BLaER1 treated with 17β-estradiol and CSF1 and Interleukin-3, amounts not matched to agents 10 nM and 100 nM (cell line): Measurements from ENCODE around the gene SLC19A2.
"Not testable (repeated sequence)": the region's sequence is repeated elsewhere in the genome, so short reads cannot be mapped to it uniquely, and the experiment has no call there.

Experiments
- H3K27ac ChIP-seq, 11 experiments: shearing (Covaris generic); formaldehyde crosslinking; 2 replicates each; pipeline ENCODE4 v1.8.1; 2022
- H3K27me3 ChIP-seq, 11 experiments: shearing (Covaris generic); formaldehyde crosslinking; 2 replicates each; pipeline ENCODE4 v1.8.1; 2022
- H3K36me3 ChIP-seq, 11 experiments: shearing (Covaris generic); formaldehyde crosslinking; 2 replicates each; pipeline ENCODE4 v1.8.1; 2022
- H3K4me1 ChIP-seq, 10 experiments: shearing (Covaris generic); formaldehyde crosslinking; 2 replicates each; pipeline ENCODE4 v1.8.1; 2022
- H3K4me2 ChIP-seq, 11 experiments: shearing (Covaris generic); formaldehyde crosslinking; 2 replicates each; pipeline ENCODE4 v1.8.1; 2022
- H3K4me3 ChIP-seq, 10 experiments: shearing (Covaris generic); formaldehyde crosslinking; 2 replicates each; pipeline ENCODE4 v1.8.1; 2022
- H3K9ac ChIP-seq, 11 experiments: shearing (Covaris generic); formaldehyde crosslinking; 2 replicates each; pipeline ENCODE4 v1.8.1; 2022
- H3K9me3 ChIP-seq, 11 experiments: shearing (Covaris generic); formaldehyde crosslinking; replicated peaks in 1 of 11; 2 replicates each; pipeline ENCODE4 v1.8.1; 2022
- H4K20me1 ChIP-seq, 11 experiments: shearing (Covaris generic); formaldehyde crosslinking; 2 replicates each; pipeline ENCODE4 v1.8.1; 2022
- Cebpa-rat ChIP-seq, 11 experiments: shearing (Covaris generic); IDR thresholded peaks; 2 replicates each; pipeline ENCODE4 v1.8.1; 2022

The SLC19A2 gene

GRCh38 chr1:169511316-169512005, 25.7 kb upstream of the SLC19A2 start:
- no peak for TF ChIP-seq Cebpa-rat (IDR thresholded peaks at IDR 0.05)
- Histone ChIP-seq H4K20me1 (no peaks in the 10 kb centered on the region), H3K27me3 (no peaks in the 10 kb centered on the region), H3K36me3 (no peaks in the 10 kb centered on the region), H3K4me1 (peaks cover 13 to 63% (median 51%) of the 10 kb centered on the region in 10 experiments; a peak in 18 of 20 replicates), H3K4me2 (peak overlapping the region in 6 of 11 experiments; percentile 34 to 87 (median 76); a peak in 10 of 22 replicates), H3K9ac (no peak overlapping the region), H3K9me3 (no peaks in the 10 kb centered on the region), H3K4me3 (no peak overlapping the region), H3K27ac (peak overlapping the region in 5 of 11 experiments; percentile 80 to 88 (median 87); a peak in 5 of 22 replicates)

DNA sequence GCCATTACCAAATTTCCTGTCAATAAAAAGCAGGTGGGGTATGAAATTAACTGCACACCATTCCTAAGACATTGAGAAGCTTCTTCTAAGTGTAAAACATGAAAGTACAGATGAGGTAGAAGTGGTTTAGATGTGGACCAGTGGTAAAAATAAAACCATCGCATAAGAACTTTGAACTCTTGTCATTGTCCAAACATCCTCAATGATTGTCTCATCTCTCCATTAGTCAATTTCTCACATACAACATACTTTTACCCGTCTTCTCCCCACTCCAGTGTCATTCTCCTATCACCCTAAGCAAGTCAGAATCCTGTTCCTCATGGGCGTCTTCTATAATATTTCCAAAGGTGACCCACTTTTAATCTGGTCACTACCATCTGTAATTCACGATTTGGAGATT, 24.3 kb upstream of the SLC19A2 start:
- no peaks in the 10 kb centered on the region for H3K36me3 ChIP-seq
- peaks cover 13 to 59% (median 51%) of the 10 kb centered on the region in 10 experiments; a peak in 18 of 20 replicates for H3K4me1 ChIP-seq
- H3K9me3 ChIP-seq, result no peaks in the 10 kb centered on the region
- no peak for TF ChIP-seq Cebpa-rat (IDR thresholded peaks at IDR 0.05)
- no peaks in the 10 kb centered on the region for H3K27me3 ChIP-seq
- H4K20me1 ChIP-seq, result no peaks in the 10 kb centered on the region
- 0 out of 22 replicates have a peak overlapping the region, but pooled peaks of 1 of the 11 experiments have one; percentile 10 for H3K27ac ChIP-seq
- peak overlapping the region in 3 of 11 experiments; percentile 1 to 16 (median 3); a peak in 3 of 22 replicates for H3K4me2 ChIP-seq
- H3K9ac ChIP-seq, result no peak overlapping the region
- no peak overlapping the region for H3K4me3 ChIP-seq

DNA sequence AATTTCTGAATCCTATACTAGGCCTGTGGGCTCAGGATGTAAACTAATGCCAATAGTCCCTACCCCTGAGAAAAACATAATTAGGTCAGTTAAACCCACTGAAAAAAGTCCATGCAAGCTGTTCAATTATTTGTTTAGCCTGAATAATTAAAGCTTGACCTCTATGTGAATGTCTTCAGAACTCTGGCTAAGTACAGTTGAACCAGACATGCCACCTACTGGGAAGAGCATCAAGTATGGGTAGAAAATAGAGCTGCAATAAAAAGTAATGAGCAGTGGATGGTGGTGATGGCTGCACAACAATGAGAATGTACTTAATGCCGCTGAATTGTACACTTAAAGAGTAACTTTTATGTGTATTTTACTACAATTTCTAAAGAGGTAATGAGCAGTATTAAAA, 23.6 kb upstream of the SLC19A2 start:
- H3K9me3 ChIP-seq, result no peaks in the 10 kb centered on the region
- peaks cover 13 to 52% (median 45%) of the 10 kb centered on the region in 10 experiments; a peak in 18 of 20 replicates for H3K4me1 ChIP-seq
- H3K4me3 ChIP-seq, result no peak overlapping the region
- no peaks in the 10 kb centered on the region for H3K36me3 ChIP-seq
- peak overlapping the region in 3 of 11 experiments; percentile 57 to 68 (median 64); a peak in 5 of 22 replicates for H3K4me2 ChIP-seq
- H4K20me1 ChIP-seq, result no peaks in the 10 kb centered on the region
- 0 out of 22 replicates have a peak overlapping the region, but pooled peaks of 1 of the 11 experiments have one; percentile 29 for H3K27ac ChIP-seq
- no peaks in the 10 kb centered on the region for H3K27me3 ChIP-seq
- no peak for TF ChIP-seq Cebpa-rat (IDR thresholded peaks at IDR 0.05)
- no peak overlapping the region for H3K9ac ChIP-seq

DNA sequence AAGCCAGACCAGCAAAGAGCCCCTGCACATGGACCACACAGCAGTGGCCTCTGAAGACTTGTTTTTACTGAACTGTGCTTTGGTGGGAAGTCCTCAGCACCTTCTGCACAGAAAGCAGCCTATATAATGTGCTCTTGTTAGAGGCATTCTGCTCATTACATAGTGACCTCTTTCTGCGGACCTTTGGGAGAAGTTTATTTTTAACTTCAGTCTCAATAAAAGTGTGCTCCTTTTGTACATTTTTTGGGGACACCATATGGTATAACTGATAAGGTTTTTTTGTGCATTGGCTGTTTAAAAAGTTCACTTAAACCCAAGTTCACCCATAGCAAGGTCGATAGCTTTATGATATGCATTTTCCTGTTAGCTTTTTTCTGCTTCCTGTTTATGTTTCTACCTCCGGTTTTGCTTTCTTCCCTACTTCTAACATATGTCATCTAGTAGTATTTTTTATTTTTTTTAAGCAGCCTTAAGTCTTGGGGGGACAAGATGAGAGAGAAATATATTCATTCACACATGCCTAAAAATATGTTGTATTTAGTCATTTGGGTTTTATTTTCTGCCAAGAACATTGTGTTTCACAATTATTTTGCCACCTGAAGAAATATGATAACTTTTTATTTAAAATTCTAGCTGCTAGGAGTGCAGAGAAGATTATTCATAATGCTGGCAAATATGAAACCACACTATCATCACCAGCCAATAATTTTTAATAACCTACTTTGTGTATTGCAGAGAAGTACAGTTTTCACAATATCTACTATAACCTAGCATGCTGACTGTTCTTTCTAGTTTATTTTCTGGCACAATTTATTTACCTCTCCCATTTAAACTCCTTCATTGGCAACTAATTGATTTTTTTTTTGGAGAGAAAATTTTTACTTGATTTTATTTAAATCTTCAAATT, 22.9 kb upstream of the SLC19A2 start:
- H3K4me1 ChIP-seq, result peaks cover 13 to 46% (median 39%) of the 10 kb centered on the region in 10 experiments; a peak in 18 of 20 replicates
- H3K9ac ChIP-seq, result no peak overlapping the region
- H3K27me3 ChIP-seq, result no peaks in the 10 kb centered on the region
- H4K20me1 ChIP-seq, result no peaks in the 10 kb centered on the region
- no peaks in the 10 kb centered on the region for H3K9me3 ChIP-seq
- no peak for TF ChIP-seq Cebpa-rat (IDR thresholded peaks at IDR 0.05)
- H3K4me2 ChIP-seq, result peak overlapping the region; percentile 13 to 70 (median 51)
- peak overlapping the region in 7 of 11 experiments; percentile 6 to 44 (median 29); a peak in 9 of 22 replicates for H3K27ac ChIP-seq
- H3K36me3 ChIP-seq, result no peaks in the 10 kb centered on the region
- peak overlapping the region in 1 of 10 experiments; percentile 15; a peak in 2 of 20 replicates for H3K4me3 ChIP-seq

DNA sequence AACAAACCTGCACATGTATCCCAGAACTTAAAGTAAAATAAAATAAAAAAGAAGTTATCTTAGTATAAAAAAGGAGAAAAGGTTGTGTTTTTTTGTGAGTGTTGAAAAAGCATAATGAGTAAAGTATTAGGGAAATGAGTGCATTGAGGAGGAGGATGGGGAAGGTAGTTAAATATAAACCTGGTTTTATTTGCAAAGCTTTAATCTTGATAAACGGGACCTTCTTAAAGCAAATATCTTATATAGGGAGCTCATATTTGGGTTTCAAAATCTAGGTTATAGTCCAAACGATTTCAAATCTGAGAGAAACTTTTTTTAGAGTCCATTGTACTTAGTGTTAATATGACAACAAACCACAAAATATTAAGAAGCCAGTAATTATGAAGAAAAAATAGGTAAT, 21.7 kb upstream of the SLC19A2 start:
- no peak for TF ChIP-seq Cebpa-rat (IDR thresholded peaks at IDR 0.05)
- no peaks in the 10 kb centered on the region for H4K20me1 ChIP-seq
- no peak overlapping the region for H3K27ac ChIP-seq
- H3K4me3 ChIP-seq, result no peak overlapping the region
- no peak overlapping the region for H3K9ac ChIP-seq
- no peaks in the 10 kb centered on the region for H3K27me3 ChIP-seq
- H3K9me3 ChIP-seq, result peaks cover 0 to 3% (median 0%) of the 10 kb centered on the region in 11 experiments; a peak in 5 of 22 replicates
- H3K36me3 ChIP-seq, result no peaks in the 10 kb centered on the region
- H3K4me2 ChIP-seq, result no peak overlapping the region
- H3K4me1 ChIP-seq, result peaks cover 6 to 33% (median 26%) of the 10 kb centered on the region in 10 experiments; a peak in 17 of 20 replicates

GRCh38 chr1:169503601-169504000, 17.9 kb upstream of the SLC19A2 start:
- H3K27me3 ChIP-seq, H3K36me3 ChIP-seq, H3K27ac ChIP-seq, H3K4me3 ChIP-seq, H3K9ac ChIP-seq, H3K4me2 ChIP-seq, H3K9me3 ChIP-seq, H4K20me1 ChIP-seq: not testable (repeated sequence)
- H3K4me1 ChIP-seq, result peaks cover 5 to 12% (median 6%) of the 10 kb centered on the region in 10 experiments; a peak in 17 of 20 replicates

DNA sequence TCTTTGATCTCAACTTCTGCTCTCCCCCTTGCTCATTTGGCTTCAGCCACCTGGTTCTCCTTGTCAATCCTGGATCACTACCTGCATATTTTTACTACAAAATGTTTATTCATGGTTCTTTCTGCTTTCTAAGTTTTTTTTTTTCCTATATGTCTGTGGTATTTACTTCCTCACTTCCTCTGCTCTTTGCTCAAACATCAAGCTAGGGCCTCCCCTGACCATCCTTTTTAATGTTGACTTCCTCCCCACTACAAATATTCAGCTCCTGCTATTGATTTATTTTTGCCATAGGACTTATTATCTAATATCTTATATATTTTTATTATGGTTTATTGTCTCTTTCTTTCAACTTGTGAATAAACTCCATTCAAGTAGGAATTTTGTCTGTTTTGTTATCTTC, 14.1 kb upstream of the SLC19A2 start:
- Histone ChIP-seq H3K9ac (no peak overlapping the region), H3K27ac (no peak overlapping the region), H3K4me1 (peaks cover 0 to 4% (median 0%) of the 10 kb centered on the region in 10 experiments; a peak in 1 of 20 replicates), H3K9me3 (peaks cover 0 to 9% (median 6%) of the 10 kb centered on the region in 11 experiments; a peak in 9 of 22 replicates), H3K36me3 (no peaks in the 10 kb centered on the region), H3K4me2 (no peak overlapping the region), H3K27me3 (no peaks in the 10 kb centered on the region), H3K4me3 (no peak overlapping the region), H4K20me1 (no peaks in the 10 kb centered on the region)
- no peak for TF ChIP-seq Cebpa-rat (IDR thresholded peaks at IDR 0.05)

DNA sequence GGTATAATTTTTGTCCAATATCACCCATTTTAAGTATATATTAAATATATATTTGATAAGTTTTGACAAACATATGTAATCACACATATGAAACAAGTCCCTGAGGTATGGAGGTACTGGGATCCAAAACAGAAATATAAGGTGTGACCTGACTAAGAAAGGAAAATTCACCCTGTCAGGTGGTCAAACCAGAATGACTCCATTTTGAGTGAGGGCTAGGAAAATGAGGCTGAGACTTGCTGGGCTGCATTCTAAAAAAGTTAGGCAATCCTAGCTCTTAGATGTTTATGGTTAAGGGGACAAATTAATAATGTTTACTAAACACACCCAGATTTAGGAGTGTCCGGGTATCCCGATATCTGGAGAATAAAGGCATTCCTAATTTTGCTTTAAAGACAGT, 11.6 kb upstream of the SLC19A2 start:
- no peak for TF ChIP-seq Cebpa-rat (IDR thresholded peaks at IDR 0.05)
- no peak overlapping the region for H3K4me3 ChIP-seq

GRCh38 chr1:169495916-169496315, 10.2 kb upstream of the SLC19A2 start:
- Histone ChIP-seq H3K9ac (no peak overlapping the region), H3K27ac (no peak overlapping the region), H3K27me3 (no peaks in the 10 kb centered on the region), H3K4me3 (no peak overlapping the region), H3K36me3 (no peaks in the 10 kb centered on the region), H3K4me1 (peaks cover 0 to 4% (median 0%) of the 10 kb centered on the region in 10 experiments; a peak in 2 of 20 replicates), H4K20me1 (no peaks in the 10 kb centered on the region), H3K4me2 (no peak overlapping the region), H3K9me3 (peaks cover 0 to 9% (median 0%) of the 10 kb centered on the region in 11 experiments; a peak in 3 of 22 replicates)
- no peak for TF ChIP-seq Cebpa-rat (IDR thresholded peaks at IDR 0.05)

More for the DNA sequence above, 11.6 kb upstream of the SLC19A2 start:
- H3K9ac ChIP-seq, result no peak overlapping the region
- H3K9me3 ChIP-seq, result peaks cover 0 to 9% (median 4%) of the 10 kb centered on the region in 11 experiments; a peak in 9 of 22 replicates
- no peaks in the 10 kb centered on the region for H4K20me1 ChIP-seq
- H3K4me1 ChIP-seq, result peaks cover 0 to 4% (median 0%) of the 10 kb centered on the region in 10 experiments; a peak in 1 of 20 replicates
- no peaks in the 10 kb centered on the region for H3K27me3 ChIP-seq
- H3K36me3 ChIP-seq, result no peaks in the 10 kb centered on the region
- H3K4me2 ChIP-seq, result no peak overlapping the region
- no peak overlapping the region for H3K27ac ChIP-seq
